C4-2B (cell line): Measurements from ENCODE around the gene TADA2B.

Source experiments
- H3K27ac ChIP-seq: fragments of 450-650 bp; 2 replicates; pipeline ENCODE4 v1.5.1; 2017
- ZFX ChIP-seq: fragments of 450-650 bp; IDR thresholded peaks from 2 replicates; pipeline ENCODE4 v1.6.1; 2017
- TF ChIP-seq, protein P1 (sequence below): fragments of 450-650 bp; conservative IDR thresholded peaks from 2 replicates; pipeline ENCODE4 v1.5.1; 2017; ENCODE audit warnings: mild to moderate bottlenecking

TADA2B gene

DNA sequence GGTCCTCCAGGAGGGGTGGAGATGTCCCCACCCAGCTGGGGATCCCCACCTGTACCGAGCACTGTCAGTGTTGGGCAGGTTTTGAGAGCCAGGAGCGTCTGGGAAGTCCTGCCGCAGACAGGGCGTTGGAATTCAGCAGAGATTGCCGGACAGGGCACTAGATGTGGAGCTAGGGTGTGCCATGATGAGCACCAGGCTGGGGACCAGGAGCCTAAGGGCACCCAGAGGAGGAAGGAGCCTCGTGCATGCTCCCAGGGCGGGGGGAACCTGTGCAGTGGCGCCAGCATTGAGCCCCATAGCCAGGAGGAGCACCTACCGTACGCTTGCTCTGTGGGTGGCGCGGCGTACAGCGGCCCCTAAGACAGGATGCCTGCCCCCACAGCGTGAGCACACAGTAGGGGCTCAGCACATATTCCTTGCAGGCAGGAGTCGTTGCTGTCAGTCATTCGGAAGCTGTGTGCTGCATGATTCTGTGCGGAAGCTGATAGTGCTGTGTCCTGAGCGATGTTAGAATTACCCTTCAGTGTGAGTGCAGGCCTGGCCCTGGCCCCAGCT is 18.8 kb upstream of the TADA2B start:
- TF ChIP-seq ZFX = no peak
- TF ChIP-seq, protein P1, sequence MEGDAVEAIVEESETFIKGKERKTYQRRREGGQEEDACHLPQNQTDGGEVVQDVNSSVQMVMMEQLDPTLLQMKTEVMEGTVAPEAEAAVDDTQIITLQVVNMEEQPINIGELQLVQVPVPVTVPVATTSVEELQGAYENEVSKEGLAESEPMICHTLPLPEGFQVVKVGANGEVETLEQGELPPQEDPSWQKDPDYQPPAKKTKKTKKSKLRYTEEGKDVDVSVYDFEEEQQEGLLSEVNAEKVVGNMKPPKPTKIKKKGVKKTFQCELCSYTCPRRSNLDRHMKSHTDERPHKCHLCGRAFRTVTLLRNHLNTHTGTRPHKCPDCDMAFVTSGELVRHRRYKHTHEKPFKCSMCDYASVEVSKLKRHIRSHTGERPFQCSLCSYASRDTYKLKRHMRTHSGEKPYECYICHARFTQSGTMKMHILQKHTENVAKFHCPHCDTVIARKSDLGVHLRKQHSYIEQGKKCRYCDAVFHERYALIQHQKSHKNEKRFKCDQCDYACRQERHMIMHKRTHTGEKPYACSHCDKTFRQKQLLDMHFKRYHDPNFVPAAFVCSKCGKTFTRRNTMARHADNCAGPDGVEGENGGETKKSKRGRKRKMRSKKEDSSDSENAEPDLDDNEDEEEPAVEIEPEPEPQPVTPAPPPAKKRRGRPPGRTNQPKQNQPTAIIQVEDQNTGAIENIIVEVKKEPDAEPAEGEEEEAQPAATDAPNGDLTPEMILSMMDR = no peak
- H3K27ac ChIP-seq = no peak overlapping the region

- no peak for TF ChIP-seq ZFX
- TF ChIP-seq, protein P1 = no peak
- H3K27ac ChIP-seq = no peak overlapping the region
Observed at GRCh38 chr4:7025040-7025602, 18.1 kb upstream of the TADA2B start.

- H3K27ac ChIP-seq = no peak overlapping the region
- TF ChIP-seq, protein P1 = no peak
- no peak for TF ChIP-seq ZFX
Observed at GRCh38 chr4:7026107-7026506, 17.1 kb upstream of the TADA2B start.

- H3K27ac ChIP-seq = no peak overlapping the region
- no peak for TF ChIP-seq ZFX
- TF ChIP-seq, protein P1 = no peak
Observed at GRCh38 chr4:7027284-7027683, 15.9 kb upstream of the TADA2B start.

- no peak for TF ChIP-seq ZFX
- TF ChIP-seq, protein P1 = no peak
- no peak overlapping the region for H3K27ac ChIP-seq
Observed at GRCh38 chr4:7027913-7028312, 15.3 kb upstream of the TADA2B start.

DNA sequence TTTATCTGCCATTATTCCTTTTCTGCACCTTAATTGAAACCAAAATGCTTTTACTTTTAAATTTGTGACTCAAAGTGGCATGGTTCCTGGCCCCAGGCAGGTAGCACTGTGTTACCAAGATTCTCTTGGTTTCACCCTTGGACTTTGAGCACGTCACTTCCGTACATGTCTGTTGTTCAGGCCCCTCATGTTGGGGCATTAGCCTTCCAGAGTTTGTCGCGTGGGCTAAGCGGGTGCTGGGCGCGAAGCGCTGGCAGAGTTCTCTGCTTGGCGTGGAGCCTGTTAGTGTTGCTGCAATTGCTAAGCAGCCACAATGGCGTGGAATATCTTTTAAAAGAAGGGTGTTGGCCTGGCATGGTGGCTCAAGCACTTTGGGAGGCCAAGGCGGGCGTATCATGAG is 14.0 kb upstream of the TADA2B start:
- H3K27ac ChIP-seq = no peak overlapping the region
- TF ChIP-seq, protein P1 = no peak
- no peak for TF ChIP-seq ZFX

GRCh38 chr4:7029921-7030320 is 13.3 kb upstream of the TADA2B start:
- no peak overlapping the region for H3K27ac ChIP-seq
- no peak for TF ChIP-seq ZFX
- TF ChIP-seq, protein P1 = no peak
